ENCODE measurements around the gene DYNLT4. TPM values are rescaled to one million over a fixed set of nuclear protein-coding genes. Genes with fewer than 3 reads are reported as not detected.

The DYNLT4 gene
- total and polyA plus RNA-seq, 2 of the 13 experiments (the other 11 are each of a cell fraction or from before 2014, with no cell fraction given) = 0.77 TPM; not detected in 1

GRCh38 chr1:44831516-44831915 is 24.4 kb upstream of the DYNLT4 start:
- intact Hi-C loops (cut with micrococcal nuclease; ENCODE audit: unreplicated experiment) = no loop called here
- peak overlapping the region; percentile 25; the same call in 1 of the 2 replicates for H3K9ac ChIP-seq (ENCODE audit: insufficient read depth, low read depth, low read length)
- no peak for ATAC-seq
- no peak overlapping the region for H3K27ac ChIP-seq (ENCODE audit: extremely low read length, insufficient read depth, low read length)
- H3K27me3 ChIP-seq (ENCODE audit: control insufficient read depth in 1 of 2, insufficient read depth in 2 of 2, low read length in 2 of 2) = peaks cover 0 to 16% of the 10 kb centered on the region in 2 experiments; a peak in 1 of 5 replicates
- in situ Hi-C loops (cut with HindIII; ENCODE audit: extremely low pct_ligation_motif_present, low pct_unique_long_range_greater_than_20kb) = loop anchor here (10.0 to 25.0 kb wide), 2 partner anchors 181 to 473 kb away; partner anchors contain the start of genes HECTD3 and UROD
- no peaks in the 10 kb centered on the region for H3K36me3 ChIP-seq (replicated peaks in 1 of 2; ENCODE audit: control insufficient read depth in 1 of 2, insufficient read depth in 2 of 2, low read length in 2 of 2)
- no peak for FAIRE-seq
- DNase-seq (ENCODE audit: low spot score) = no peak
- H3K4me3 ChIP-seq (replicated peaks in 1 of 3; ENCODE audit: insufficient read depth in 1 of 3, low read depth in 2 of 3, low read length in 3 of 3) = peak overlapping the region; percentile 1 to 59 (median 32); a peak in 4 of 6 replicates
- H3K4me2 ChIP-seq (ENCODE audit: low read depth, low read length) = peak overlapping the region; percentile 71
- no TSS peak for BruUV-seq (replicated peaks)
- WGBS (ENCODE audit: low lambda C conversion rate) = 6% methylated on average over 8 of the region's 9 CpGs
- ChIA-PET POLR2A (interaction anchor here (0.7 to 4.5 kb wide), 10 partner anchors 11 to 508 kb away, joined by 3 to 51 read pairs (median 6); partner anchors contain the start of genes BTBD19, EIF2B3, PLK3 and PTCH2), CTCF (ENCODE audit: low intra/inter-chr PET ratio, low total read pairs) (no interaction called here)
- H3K4me1 ChIP-seq (ENCODE audit: insufficient read depth, low read length) = peaks cover 77% of the 10 kb centered on the region
- H3K79me2 ChIP-seq (ENCODE audit: insufficient read depth, low read length) = no peaks in the 10 kb centered on the region
- H4K20me1 ChIP-seq (ENCODE audit: insufficient read depth, low read length) = no peaks in the 10 kb centered on the region
- peak overlapping the region; percentile 17 for H2AFZ ChIP-seq (ENCODE audit: low read length)
- H3K9me3 ChIP-seq (ENCODE audit: low read length) = no peaks in the 10 kb centered on the region
- TF ChIP-seq ZNF205 (CRISPR knock-in tag; IDR thresholded peaks at IDR 0.05) (no peak), SOX6 (IDR thresholded peaks at IDR 0.05) (no peak), SOX6 (CRISPR knock-in tag; IDR thresholded peaks at IDR 0.05) (no peak), MTA1 (CRISPR knock-in tag; IDR thresholded peaks at IDR 0.05; ENCODE audit: borderline replicate concordance) (no peak), ZBTB34 (CRISPR knock-in tag; IDR thresholded peaks at IDR 0.05) (no peak), NFE2L2 (IDR thresholded peaks at IDR 0.05; ENCODE audit: low read length) (no peak), ZNF124 (CRISPR knock-in tag; IDR thresholded peaks at IDR 0.05) (no peak), GATAD1 (CRISPR knock-in tag; IDR thresholded peaks at IDR 0.05) (no peak), FOSL1 (CRISPR knock-in tag; IDR thresholded peaks at IDR 0.05; ENCODE audit: borderline replicate concordance) (no peak), ZFP90 (CRISPR knock-in tag; IDR thresholded peaks at IDR 0.05; ENCODE audit: borderline replicate concordance) (no peak), BCL3 (CRISPR knock-in tag; IDR thresholded peaks at IDR 0.05) (no peak), KDM3A (CRISPR knock-in tag; IDR thresholded peaks at IDR 0.05; ENCODE audit: low read depth) (no peak)
- TF ChIP-seq, protein P1, sequence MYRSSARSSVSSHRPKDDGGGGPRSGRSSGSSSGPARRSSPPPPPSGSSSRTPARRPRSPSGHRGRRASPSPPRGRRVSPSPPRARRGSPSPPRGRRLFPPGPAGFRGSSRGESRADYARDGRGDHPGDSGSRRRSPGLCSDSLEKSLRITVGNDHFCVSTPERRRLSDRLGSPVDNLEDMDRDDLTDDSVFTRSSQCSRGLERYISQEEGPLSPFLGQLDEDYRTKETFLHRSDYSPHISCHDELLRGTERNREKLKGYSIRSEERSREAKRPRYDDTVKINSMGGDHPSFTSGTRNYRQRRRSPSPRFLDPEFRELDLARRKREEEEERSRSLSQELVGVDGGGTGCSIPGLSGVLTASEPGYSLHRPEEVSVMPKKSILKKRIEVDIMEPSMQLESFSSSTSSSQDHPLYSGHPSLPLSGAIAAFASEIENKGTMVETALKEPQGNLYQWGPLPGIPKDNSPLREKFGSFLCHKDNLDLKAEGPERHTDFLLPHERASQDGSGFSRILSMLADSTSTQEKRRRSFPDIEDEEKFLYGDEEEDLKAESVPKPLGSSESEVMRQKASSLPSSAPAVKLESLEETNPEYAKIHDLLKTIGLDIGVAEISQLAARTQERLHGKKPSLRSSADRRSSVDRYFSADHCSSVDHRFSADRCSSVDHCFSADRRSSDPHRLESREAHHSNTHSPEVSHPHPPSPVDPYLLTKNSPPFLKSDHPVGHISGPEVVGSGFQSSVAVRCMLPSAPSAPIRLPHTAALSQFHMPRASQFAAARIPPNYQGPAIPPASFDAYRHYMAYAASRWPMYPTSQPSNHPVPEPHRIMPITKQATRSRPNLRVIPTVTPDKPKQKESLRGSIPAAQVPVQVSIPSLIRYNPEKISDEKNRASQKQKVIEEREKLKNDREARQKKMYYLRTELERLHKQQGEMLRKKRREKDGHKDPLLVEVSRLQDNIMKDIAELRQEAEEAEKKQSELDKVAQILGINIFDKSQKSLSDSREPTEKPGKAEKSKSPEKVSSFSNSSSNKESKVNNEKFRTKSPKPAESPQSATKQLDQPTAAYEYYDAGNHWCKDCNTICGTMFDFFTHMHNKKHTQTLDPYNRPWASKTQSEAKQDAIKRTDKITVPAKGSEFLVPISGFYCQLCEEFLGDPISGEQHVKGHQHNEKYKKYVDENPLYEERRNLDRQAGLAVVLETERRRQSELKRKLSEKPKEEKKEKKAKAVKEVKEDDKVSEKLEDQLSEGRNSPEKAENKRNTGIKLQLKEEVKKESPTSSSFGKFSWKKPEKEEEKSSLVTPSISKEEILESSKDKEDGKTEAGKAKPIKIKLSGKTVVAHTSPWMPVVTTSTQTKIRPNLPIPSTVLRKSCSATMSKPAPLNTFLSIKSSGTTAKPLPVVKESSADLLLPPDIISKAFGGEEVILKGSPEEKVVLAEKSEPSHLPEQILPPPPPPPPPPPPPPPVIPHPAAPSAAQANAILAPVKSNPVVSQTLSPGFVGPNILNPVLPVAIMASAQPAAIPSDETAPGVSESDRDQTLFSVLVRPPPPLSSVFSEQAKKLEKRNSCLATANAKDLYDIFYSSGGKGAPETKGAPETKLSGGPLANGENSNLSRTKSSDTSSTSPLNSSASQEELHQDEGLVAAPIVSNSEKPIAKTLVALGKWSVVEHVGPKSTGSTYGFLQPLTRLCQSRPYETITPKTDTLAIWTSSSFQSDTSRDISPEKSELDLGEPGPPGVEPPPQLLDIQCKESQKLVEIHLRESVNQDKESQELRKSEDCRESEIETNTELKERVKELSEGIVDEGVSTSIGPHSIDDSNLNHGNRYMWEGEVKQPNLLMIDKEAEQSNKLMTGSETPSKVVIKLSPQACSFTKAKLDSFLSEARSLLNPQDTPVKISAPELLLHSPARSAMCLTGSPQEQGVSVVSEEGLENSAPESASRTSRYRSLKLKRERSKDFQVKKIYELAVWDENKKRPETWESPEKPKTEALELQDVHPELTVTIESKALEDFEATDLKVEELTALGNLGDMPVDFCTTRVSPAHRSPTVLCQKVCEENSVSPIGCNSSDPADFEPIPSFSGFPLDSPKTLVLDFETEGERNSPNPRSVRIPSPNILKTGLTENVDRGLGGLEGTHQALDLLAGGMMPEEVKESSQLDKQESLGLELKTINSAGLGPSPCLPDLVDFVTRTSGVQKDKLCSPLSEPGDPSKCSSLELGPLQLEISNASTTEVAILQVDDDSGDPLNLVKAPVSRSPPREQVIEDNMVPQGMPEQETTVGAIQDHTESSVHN (CRISPR knock-in tag; IDR thresholded peaks at IDR 0.05) = no peak
